ENCODE data around the gene MRM3.

Gene MRM3

GRCh38 chr17:795721-796120 is 13.6 kb downstream of the MRM3 start:
- H3K27ac ChIP-seq = no peak overlapping the region
- TF ChIP-seq CTCF (conservative IDR thresholded peaks at IDR 0.05) (no peak), ZFX (IDR thresholded peaks at IDR 0.05) (no peak)

GRCh38 chr17:796609-797008 is 14.5 kb downstream of the MRM3 start:
- no peak overlapping the region for H3K27ac ChIP-seq
- TF ChIP-seq ZFX (IDR thresholded peaks at IDR 0.05) = no peak
- no peak for TF ChIP-seq CTCF (conservative IDR thresholded peaks at IDR 0.05)

DNA sequence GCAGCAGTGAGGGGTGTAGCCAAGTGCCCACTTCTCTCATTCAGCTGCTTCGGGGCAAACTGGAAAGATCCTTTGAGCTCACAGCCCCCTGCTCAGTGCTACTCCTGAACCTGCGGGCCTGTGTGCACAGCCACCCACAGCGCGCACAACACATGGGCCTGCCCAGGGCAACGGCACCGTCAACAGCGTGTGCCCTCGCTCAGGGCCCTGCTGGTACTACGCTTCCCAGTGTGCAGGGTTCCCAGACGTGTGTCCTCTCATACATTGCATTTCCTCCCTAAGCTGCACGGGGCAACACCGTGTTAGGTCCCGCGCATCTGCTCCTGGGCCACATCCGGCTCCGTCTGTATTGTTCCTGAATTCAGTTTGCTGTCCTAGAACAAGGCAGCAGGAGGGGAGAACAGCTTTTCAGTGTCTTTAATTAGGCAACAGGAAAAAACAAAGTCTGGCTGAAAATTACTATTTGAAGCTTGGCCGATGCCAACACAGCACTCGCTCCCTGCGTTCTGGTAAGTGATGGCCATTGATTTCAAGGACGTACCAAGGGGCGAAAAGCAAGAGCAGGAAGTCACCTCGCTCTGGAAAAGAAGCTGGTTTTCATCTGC is 15.2 kb downstream of the MRM3 start:
- no peak overlapping the region for H3K27ac ChIP-seq
- TF ChIP-seq ZFX (IDR thresholded peaks at IDR 0.05) (no peak), CTCF (conservative IDR thresholded peaks at IDR 0.05) (no peak)

- TF ChIP-seq CTCF (conservative IDR thresholded peaks at IDR 0.05) (no peak), ZFX (IDR thresholded peaks at IDR 0.05) (no peak)
- H3K27ac ChIP-seq = no peak overlapping the region
These were observed 16.1 kb downstream of the MRM3 start for GRCh38 chr17:798246-798645.

DNA sequence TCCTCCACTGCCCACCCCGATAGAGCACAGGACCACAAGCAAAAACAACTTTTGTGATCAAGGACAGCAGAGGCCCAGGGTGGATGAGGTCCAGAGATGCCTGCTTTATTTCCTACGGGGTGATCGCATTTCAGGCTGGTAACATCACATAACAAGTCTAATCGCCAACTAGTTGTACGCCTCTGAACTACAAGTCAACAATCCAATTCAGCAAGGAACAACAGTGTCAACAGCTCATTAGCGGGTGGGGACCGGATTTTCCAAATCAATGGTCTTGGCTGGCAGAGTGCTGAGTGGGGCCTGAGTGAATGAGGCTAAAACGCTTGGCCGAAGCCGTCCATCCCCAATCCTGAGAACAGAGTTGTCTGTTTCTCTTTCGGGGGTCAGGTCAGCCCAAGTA is 17.1 kb downstream of the MRM3 start:
- TF ChIP-seq ZFX (IDR thresholded peaks at IDR 0.05) (no peak), CTCF (conservative IDR thresholded peaks at IDR 0.05) (no peak)

GRCh38 chr17:800446-801242 is 18.5 kb downstream of the MRM3 start:
- H3K27ac ChIP-seq = no peak overlapping the region
- no peak for TF ChIP-seq ZFX (IDR thresholded peaks at IDR 0.05)
- no peak for TF ChIP-seq CTCF (conservative IDR thresholded peaks at IDR 0.05)

More for the DNA sequence above, 17.1 kb downstream of the MRM3 start:
- H3K27ac ChIP-seq = no peak overlapping the region

- TF ChIP-seq ZFX (IDR thresholded peaks at IDR 0.05) = no peak
- no peak for TF ChIP-seq CTCF (conservative IDR thresholded peaks at IDR 0.05)
- no peak overlapping the region for H3K27ac ChIP-seq
These were observed 19.5 kb downstream of the MRM3 start for GRCh38 chr17:801660-802059.
